ENCODE results near the gene MICU1.
"Not testable (repeated sequence)": the region's sequence is repeated elsewhere in the genome, so short reads cannot be mapped to it uniquely, and the experiment has no call there.

The MICU1 gene

GRCh38 chr10:72483471-72483870 lies 142.4 kb downstream of the MICU1 start:
- TF ChIP-seq, protein P1, sequence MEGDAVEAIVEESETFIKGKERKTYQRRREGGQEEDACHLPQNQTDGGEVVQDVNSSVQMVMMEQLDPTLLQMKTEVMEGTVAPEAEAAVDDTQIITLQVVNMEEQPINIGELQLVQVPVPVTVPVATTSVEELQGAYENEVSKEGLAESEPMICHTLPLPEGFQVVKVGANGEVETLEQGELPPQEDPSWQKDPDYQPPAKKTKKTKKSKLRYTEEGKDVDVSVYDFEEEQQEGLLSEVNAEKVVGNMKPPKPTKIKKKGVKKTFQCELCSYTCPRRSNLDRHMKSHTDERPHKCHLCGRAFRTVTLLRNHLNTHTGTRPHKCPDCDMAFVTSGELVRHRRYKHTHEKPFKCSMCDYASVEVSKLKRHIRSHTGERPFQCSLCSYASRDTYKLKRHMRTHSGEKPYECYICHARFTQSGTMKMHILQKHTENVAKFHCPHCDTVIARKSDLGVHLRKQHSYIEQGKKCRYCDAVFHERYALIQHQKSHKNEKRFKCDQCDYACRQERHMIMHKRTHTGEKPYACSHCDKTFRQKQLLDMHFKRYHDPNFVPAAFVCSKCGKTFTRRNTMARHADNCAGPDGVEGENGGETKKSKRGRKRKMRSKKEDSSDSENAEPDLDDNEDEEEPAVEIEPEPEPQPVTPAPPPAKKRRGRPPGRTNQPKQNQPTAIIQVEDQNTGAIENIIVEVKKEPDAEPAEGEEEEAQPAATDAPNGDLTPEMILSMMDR (IDR thresholded peaks at IDR 0.05; ENCODE audit: borderline replicate concordance, insufficient read depth, low read depth, low read length) = no peak
- H3K4me3 ChIP-seq (ENCODE audit: low read depth, low read length) = no peak overlapping the region

DNA sequence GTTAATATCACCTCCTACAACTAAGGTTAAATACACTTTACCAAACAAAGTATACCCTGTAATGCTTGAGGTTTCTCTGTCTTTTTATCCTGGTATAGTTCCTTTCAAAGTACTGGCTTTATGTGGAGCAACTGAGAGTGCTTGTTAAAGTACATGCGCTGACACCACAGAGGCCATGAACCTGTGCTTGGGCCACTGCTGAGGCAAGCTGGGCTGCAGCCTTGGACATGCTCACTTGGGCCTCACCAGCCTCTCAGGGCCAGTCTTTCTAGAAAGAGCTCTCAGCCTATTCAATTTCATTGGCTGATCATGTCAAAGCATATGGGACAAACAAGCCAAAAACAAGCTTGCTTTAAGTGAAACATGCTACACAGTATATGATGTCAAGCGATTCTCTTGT lies 145.0 kb downstream of the MICU1 start:
- TF ChIP-seq, protein P1 (IDR thresholded peaks at IDR 0.05; ENCODE audit: borderline replicate concordance, insufficient read depth, low read depth, low read length) = no peak
- H3K4me3 ChIP-seq (ENCODE audit: low read depth, low read length) = no peak overlapping the region

DNA sequence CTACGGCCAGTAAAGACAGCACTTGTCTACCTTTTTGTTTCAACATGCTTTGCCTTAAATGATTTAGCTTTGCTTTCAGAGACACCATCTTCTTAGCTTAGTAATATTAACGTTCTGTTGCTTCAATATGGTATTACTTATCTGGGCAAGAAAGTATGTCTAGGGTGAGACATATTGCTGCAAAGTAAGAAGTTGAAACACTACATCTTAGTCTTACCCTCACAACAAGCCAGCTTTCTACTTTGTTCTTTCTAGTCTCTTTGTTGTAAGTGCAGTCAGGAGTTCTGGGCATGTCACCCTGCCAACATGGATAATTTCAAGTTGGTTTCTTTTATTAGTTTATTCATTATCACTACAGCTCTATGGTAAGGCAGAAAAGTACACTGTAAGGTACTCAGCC lies 148.4 kb downstream of the MICU1 start:
- H3K4me3 ChIP-seq (ENCODE audit: low read depth, low read length) = no peak overlapping the region
- TF ChIP-seq, protein P1 (IDR thresholded peaks at IDR 0.05; ENCODE audit: borderline replicate concordance, insufficient read depth, low read depth, low read length) = no peak

DNA sequence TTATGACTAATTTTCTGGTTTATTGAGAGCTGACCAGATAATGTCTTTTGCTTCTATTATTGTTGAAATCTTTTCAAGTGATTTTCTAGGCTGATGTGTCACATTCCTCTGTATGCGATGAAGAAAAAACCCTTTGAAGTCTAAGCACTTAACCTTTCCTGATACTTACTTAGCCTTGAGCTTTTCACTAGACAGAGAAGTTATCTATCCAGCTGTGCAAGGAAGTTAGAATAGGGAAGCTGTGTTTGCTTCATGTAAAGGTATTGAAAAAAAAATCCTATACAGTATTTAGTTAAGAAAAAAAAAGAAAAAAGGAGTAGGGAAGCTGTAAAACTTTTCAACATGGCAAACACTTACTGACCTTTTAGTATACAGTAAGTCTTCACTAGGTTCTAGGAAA lies 153.6 kb downstream of the MICU1 start:
- TF ChIP-seq, protein P1 (IDR thresholded peaks at IDR 0.05; ENCODE audit: borderline replicate concordance, insufficient read depth, low read depth, low read length) = no peak
- H3K4me3 ChIP-seq (ENCODE audit: low read depth, low read length) = no peak overlapping the region

DNA sequence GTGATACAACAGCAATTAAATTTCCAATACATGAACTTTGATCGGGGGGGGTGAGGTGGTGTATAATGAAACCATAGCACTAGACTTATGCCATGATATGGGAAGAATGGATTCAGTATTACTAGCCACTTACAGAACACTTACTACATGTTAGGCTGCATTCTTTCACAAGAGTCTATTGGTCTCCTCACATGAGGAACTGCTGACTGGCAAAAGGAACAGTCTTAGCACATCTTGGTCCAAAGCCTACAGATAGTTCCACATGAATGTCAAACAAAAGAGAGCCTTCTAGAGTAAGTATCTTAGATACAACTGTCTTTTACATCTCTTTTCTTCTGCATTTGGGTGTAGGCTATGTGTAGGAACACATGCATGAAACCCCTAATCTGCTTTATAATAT lies 155.2 kb downstream of the MICU1 start:
- TF ChIP-seq, protein P1 (IDR thresholded peaks at IDR 0.05; ENCODE audit: borderline replicate concordance, insufficient read depth, low read depth, low read length) = no peak

DNA sequence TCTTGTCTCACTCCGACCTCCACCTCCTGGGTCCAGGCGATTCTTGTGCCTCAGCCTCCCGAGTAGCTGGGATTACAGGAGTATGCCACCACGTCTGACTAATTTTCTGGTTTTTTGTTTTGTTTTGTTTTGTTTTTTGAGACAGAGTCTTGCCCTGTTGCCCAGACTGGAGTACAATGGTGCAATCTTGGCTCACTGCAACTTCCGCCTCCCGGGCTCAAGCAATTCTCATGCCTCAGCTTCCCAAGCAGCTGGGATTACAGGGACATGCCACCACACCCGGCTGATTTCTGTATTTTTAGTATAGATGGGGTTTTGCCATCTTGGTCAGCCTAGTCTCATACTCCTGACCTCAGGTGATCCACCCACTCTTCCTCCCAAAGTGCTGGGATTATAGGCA lies 158.8 kb downstream of the MICU1 start:
- H3K4me3 ChIP-seq (ENCODE audit: low read depth, low read length) = not testable (repeated sequence)

More for the DNA sequence above, 155.2 kb downstream of the MICU1 start:
- H3K4me3 ChIP-seq (ENCODE audit: low read depth, low read length) = no peak overlapping the region

GRCh38 chr10:72466018-72466417 lies 159.9 kb downstream of the MICU1 start:
- TF ChIP-seq, protein P1 (IDR thresholded peaks at IDR 0.05; ENCODE audit: borderline replicate concordance, insufficient read depth, low read depth, low read length) = no peak

GRCh38 chr10:72464438-72464837 lies 161.4 kb downstream of the MICU1 start:
- TF ChIP-seq, protein P1 (IDR thresholded peaks at IDR 0.05; ENCODE audit: borderline replicate concordance, insufficient read depth, low read depth, low read length) = no peak
- no peak overlapping the region for H3K4me3 ChIP-seq (ENCODE audit: low read depth, low read length)

More at GRCh38 chr10:72466018-72466417, 159.9 kb downstream of the MICU1 start:
- H3K4me3 ChIP-seq (ENCODE audit: low read depth, low read length) = no peak overlapping the region
